NCI-H82 (cell line): ENCODE results near the gene IFI35.
"Not testable (repeated sequence)": the region's sequence is repeated elsewhere in the genome, so short reads cannot be mapped to it uniquely, and the experiment has no call there.

Source experiments
- DNase-seq: peaks from one replicate; lab custom pipeline; 2025; lab: John Stamatoyannopoulos, UW

The IFI35 gene

GRCh38 chr17:42997984-42998938 is 8.3 kb upstream of the IFI35 start, which contains the start of gene RPL27:
Gene RPL27 (plus strand): TSS chr17:42998419. CDS start chr17:42998751, 332 bp downstream.
- peak; percentile 100 for DNase-seq

GRCh38 chr17:42999003-42999525 is 7.5 kb upstream of the IFI35 start:
- DNase-seq = no peak

- not testable (repeated sequence) for DNase-seq
These were observed 5.7 kb upstream of the IFI35 start for GRCh38 chr17:43000894-43001293.

GRCh38 chr17:43003542-43004172 is 2.9 kb upstream of the IFI35 start:
- peak; percentile 56 for DNase-seq

- no peak for DNase-seq
These were observed 4.2 kb downstream of the IFI35 start for GRCh38 chr17:43010667-43011308.

- no peak for DNase-seq
These were observed 5.3 kb downstream of the IFI35 start for GRCh38 chr17:43011728-43012472.

GRCh38 chr17:43013296-43013695 is 6.7 kb downstream of the IFI35 start:
- no peak for DNase-seq

- no peak for DNase-seq
These were observed 7.5 kb downstream of the IFI35 start for GRCh38 chr17:43014020-43014648.

GRCh38 chr17:43014649-43015542 is 8.3 kb downstream of the IFI35 start:
- no peak for DNase-seq

- no peak for DNase-seq
These were observed 9.0 kb downstream of the IFI35 start for GRCh38 chr17:43015579-43015978.

GRCh38 chr17:43016216-43016615 is 9.6 kb downstream of the IFI35 start:
- DNase-seq = no peak

- peak; percentile 33 for DNase-seq
These were observed 11.6 kb downstream of the IFI35 start for GRCh38 chr17:43018008-43018853.

GRCh38 chr17:43018932-43019331 is 12.3 kb downstream of the IFI35 start:
- DNase-seq = no peak

GRCh38 chr17:43019418-43019817 is 12.8 kb downstream of the IFI35 start:
- DNase-seq = no peak

- DNase-seq = no peak
These were observed 13.5 kb downstream of the IFI35 start for GRCh38 chr17:43020030-43020621.

- DNase-seq = peak; percentile 57
These were observed 14.5 kb downstream of the IFI35 start for GRCh38 chr17:43020789-43021740.

GRCh38 chr17:43021741-43022512 is 15.3 kb downstream of the IFI35 start, which contains the start of gene VAT1:
Gene VAT1 (minus strand): TSS chr17:43022385. CDS start chr17:43022322, 63 bp downstream.
- peak; percentile 88 for DNase-seq
